ENCODE measurements around the gene FAM163B.

FAM163B gene

DNA sequence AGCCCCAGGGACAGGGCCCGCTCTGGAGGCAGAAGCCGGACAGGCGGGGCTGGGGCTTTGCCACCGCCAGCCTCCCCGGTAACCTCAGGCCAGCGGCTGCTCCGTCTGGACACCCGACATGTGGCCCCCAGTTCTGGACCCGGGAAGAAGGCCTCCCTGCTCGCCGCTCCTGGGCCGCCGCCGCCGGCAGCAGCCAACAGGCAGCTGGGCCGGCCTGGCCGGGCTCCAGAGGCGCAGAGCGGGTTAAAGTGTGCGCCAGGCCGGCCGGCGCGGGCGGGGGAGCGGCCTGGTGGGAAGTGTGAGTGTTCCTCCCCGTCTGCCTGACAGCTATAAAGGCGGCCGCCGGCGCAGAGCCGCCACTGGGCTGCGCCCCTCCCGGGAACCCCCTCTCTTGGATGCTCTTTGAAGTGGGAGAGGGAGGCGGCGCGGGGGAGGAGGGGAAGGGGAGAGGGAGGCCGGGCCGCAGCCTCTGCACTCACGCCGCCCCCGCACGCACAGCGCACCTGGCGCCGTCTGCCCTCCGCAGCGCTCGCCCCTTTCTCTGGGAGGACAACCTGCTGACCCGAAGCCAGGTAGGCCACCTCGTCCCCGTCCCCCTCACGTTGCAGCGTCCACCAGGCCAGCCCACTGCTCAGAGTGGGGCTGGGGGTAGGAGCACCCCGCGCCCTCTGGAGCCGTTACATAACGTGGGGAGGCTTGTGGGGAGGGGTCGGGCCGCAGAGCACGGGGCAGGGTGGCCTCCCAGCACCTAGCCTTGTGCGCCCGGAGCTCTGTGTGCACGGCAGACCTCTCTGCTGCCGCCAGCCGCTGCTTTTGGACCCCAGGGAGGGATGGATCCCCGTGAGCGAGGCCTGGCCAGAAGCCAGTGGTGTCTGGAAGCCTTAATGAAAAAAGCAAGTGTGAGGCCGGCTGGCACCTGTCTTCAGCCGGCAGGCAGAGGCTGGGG lies 74.6 kb downstream of the FAM163B start, which contains the start of gene ADAMTSL2:
ADAMTSL2 (plus strand) TSS at position 359 of the 946 bp plus-strand sequence. CDS start 2,009 bp downstream, outside the sequence.
- peaks cover 12 to 24% (median 18%) of the 10 kb centered on the region in 5 donors for H3K27me3 ChIP-seq (ENCODE audit: control insufficient read depth in 5 of 5, insufficient read depth in 4 of 5, low read length in 5 of 5)
- H3K4me3 ChIP-seq (ENCODE audit: low read depth in 1 of 5, low read length in 5 of 5), result peak within 1 kb of the TSS in 3 of 5 donors; percentile 33 to 57 (median 44)
- H3K27ac ChIP-seq (ENCODE audit: low read depth, low read length), result no peak within 1 kb of the TSS
- no peaks in the 10 kb centered on the region for H3K9me3 ChIP-seq (ENCODE audit: control insufficient read depth in 5 of 5, low read length in 5 of 5)
- no peak within 1 kb of the TSS for H3K9ac ChIP-seq (ENCODE audit: low read length in 5 of 5)
- H3K4me1 ChIP-seq (ENCODE audit: control insufficient read depth in 5 of 5, insufficient read depth in 5 of 5, low read length in 5 of 5), result peaks cover 3 to 34% (median 33%) of the 10 kb centered on the region in 5 donors
- H3K36me3 ChIP-seq (ENCODE audit: control insufficient read depth in 5 of 5, insufficient read depth in 5 of 5, low read length in 5 of 5), result no peaks in the 10 kb centered on the region

DNA sequence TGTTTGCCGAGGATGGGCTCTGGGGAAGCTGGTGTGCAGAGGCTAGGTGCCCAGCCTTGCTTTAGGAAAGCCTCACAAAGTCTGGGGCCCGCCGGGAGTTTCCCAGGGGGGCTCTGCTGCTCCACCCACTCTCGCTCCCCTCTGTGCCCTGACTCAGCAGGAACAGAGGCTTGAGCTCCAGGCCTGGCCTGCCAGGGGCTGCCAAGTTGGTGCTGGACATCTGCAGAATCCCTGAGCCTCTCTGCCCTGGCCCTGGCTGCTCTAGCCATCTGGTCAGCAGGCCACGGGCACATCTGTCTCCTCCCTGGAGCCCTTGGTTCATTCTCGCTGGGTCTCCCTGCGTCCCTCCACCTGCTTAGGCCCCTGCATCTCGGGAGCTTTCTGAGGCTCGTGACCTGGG lies 75.3 kb downstream of the FAM163B start:
- peaks cover 1 to 28% (median 26%) of the 10 kb centered on the region in 5 donors for H3K4me1 ChIP-seq (ENCODE audit: control insufficient read depth in 5 of 5, insufficient read depth in 5 of 5, low read length in 5 of 5)
- no peak overlapping the region for H3K9ac ChIP-seq (ENCODE audit: low read length in 5 of 5)
- H3K27ac ChIP-seq (ENCODE audit: low read depth, low read length), result no peak overlapping the region
- H3K9me3 ChIP-seq (ENCODE audit: control insufficient read depth in 5 of 5, low read length in 5 of 5), result no peaks in the 10 kb centered on the region
- no peaks in the 10 kb centered on the region for H3K36me3 ChIP-seq (ENCODE audit: control insufficient read depth in 5 of 5, insufficient read depth in 5 of 5, low read length in 5 of 5)
- H3K4me3 ChIP-seq (ENCODE audit: low read depth in 1 of 5, low read length in 5 of 5), result peak overlapping the region in 2 of 5 donors; percentile 22 to 57
- H3K27me3 ChIP-seq (ENCODE audit: control insufficient read depth in 5 of 5, insufficient read depth in 4 of 5, low read length in 5 of 5), result peaks cover 14 to 28% (median 23%) of the 10 kb centered on the region in 5 donors

DNA sequence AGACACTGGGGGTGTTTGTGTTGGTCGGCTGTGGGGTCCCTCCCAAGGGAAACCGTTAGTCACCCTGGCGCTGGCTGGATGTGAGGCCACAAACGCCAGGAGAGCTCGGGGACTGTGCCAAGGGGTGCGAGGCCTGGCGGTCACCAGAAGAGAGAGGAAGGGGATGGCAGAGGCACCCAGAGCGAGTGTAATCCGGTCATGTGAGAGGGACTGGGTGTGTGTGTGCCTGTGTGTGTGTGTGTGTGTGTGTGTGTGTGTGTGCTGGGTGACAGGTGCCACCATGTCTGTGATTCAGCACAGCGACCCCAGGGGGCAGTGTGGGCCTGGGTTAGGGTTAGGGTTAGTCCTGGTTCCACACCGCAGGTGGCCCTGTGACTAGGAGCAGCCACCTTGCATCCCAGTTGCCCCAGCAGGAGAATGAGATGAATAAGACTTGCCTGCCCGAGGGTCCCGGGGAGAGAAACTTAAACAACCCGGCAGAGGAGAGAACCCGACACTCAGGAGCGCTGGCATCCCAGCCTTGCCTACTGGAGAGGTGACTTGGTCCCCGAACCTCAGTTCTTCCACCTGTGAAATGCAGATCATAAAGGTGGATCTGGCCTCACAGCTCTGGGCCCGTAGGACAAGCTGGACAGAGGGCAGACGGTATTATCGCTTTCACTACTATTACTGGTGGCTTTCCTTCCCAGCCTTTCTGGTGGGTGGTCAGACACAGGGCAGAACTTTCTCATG lies 76.1 kb downstream of the FAM163B start:
- H3K27me3 ChIP-seq (ENCODE audit: control insufficient read depth in 5 of 5, insufficient read depth in 4 of 5, low read length in 5 of 5), result peaks cover 14 to 35% (median 25%) of the 10 kb centered on the region in 5 donors
- no peak overlapping the region for H3K27ac ChIP-seq (ENCODE audit: low read depth, low read length)
- H3K9me3 ChIP-seq (ENCODE audit: control insufficient read depth in 5 of 5, low read length in 5 of 5), result no peaks in the 10 kb centered on the region
- H3K9ac ChIP-seq (ENCODE audit: low read length in 5 of 5), result no peak overlapping the region
- no peaks in the 10 kb centered on the region for H3K36me3 ChIP-seq (ENCODE audit: control insufficient read depth in 5 of 5, insufficient read depth in 5 of 5, low read length in 5 of 5)
- H3K4me3 ChIP-seq (ENCODE audit: low read depth in 1 of 5, low read length in 5 of 5), result no peak overlapping the region
- peaks cover 3 to 31% (median 30%) of the 10 kb centered on the region in 5 donors for H3K4me1 ChIP-seq (ENCODE audit: control insufficient read depth in 5 of 5, insufficient read depth in 5 of 5, low read length in 5 of 5)

DNA sequence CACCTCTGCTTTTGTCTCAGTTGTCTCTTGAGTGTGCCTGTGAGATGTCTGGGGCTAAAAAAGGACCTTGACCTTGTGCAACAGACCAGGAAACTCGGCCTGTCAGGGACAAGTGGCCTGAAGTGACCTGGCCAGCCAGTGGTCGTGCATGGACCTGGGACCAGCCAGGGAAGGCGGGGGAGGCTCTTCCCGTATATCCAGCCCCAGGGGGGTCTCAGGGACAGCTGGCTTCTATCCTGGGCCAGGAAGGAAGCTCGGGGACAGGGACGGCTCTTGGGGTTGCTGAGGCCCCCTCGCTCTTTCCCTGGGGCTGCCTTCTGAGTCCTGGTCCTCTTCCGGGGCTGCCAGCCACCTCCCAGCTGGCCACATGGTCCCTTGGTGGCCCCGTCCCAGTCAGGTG lies 77.9 kb downstream of the FAM163B start:
- Histone ChIP-seq H3K4me1 (ENCODE audit: control insufficient read depth in 5 of 5, insufficient read depth in 5 of 5, low read length in 5 of 5) (peaks cover 5 to 49% (median 48%) of the 10 kb centered on the region in 5 donors), H3K27me3 (ENCODE audit: control insufficient read depth in 5 of 5, insufficient read depth in 4 of 5, low read length in 5 of 5) (peaks cover 14 to 46% (median 28%) of the 10 kb centered on the region in 5 donors), H3K9ac (ENCODE audit: low read length in 5 of 5) (no peak overlapping the region), H3K36me3 (ENCODE audit: control insufficient read depth in 5 of 5, insufficient read depth in 5 of 5, low read length in 5 of 5) (no peaks in the 10 kb centered on the region), H3K9me3 (ENCODE audit: control insufficient read depth in 5 of 5, low read length in 5 of 5) (no peaks in the 10 kb centered on the region), H3K4me3 (ENCODE audit: low read depth in 1 of 5, low read length in 5 of 5) (no peak overlapping the region), H3K27ac (ENCODE audit: low read depth, low read length) (no peak overlapping the region)

DNA sequence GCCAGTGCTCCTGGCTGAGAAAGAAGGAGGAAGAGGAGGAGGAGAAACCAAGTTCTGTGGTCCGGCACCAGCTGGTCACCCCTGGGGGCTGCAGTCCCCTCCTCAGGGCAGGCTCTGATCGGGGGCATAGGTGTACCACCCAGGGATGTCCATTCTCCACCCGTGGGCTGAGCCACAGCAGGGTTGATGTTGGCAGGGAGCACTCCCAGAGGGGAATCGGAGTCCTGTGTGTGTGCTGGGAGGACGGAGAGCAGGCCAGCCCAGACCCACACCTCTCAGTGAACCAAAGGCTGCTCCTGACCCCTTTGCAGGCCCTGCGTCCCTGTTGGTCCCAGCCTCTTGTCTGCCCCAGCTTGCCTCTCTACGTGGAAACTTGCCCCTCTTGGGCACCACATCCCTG lies 79.3 kb downstream of the FAM163B start:
- no peaks in the 10 kb centered on the region for H3K36me3 ChIP-seq (ENCODE audit: control insufficient read depth in 5 of 5, insufficient read depth in 5 of 5, low read length in 5 of 5)
- H3K27ac ChIP-seq (ENCODE audit: low read depth, low read length), result no peak overlapping the region

DNA sequence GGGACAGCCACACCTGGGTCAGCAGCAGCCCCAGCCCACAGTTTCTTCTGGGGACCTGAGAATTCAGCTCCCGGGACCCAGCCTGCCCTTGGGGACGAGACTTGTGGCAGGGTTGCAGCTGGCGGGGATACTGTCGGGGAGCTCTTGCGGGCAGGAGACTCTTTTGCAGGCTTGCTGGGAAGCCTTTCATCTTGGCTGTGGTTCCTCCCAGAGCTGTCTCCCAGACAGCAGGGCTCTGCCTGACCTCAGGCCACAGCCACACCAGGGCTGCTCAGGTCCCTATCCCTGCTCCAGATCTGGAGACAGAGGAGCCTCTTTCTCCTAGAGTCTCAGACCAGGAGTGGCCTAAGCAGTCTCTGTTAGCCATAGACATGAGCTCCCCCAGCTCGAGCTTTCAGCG lies 79.7 kb downstream of the FAM163B start:
- Histone ChIP-seq H3K27ac (ENCODE audit: low read depth, low read length) (no peak overlapping the region), H3K4me1 (ENCODE audit: control insufficient read depth in 5 of 5, insufficient read depth in 5 of 5, low read length in 5 of 5) (peaks cover 5 to 44% (median 38%) of the 10 kb centered on the region in 5 donors), H3K4me3 (ENCODE audit: low read depth in 1 of 5, low read length in 5 of 5) (no peak overlapping the region), H3K9me3 (ENCODE audit: control insufficient read depth in 5 of 5, low read length in 5 of 5) (no peaks in the 10 kb centered on the region), H3K27me3 (ENCODE audit: control insufficient read depth in 5 of 5, insufficient read depth in 4 of 5, low read length in 5 of 5) (peaks cover 14 to 44% (median 28%) of the 10 kb centered on the region in 5 donors), H3K9ac (ENCODE audit: low read length in 5 of 5) (no peak overlapping the region), H3K36me3 (ENCODE audit: control insufficient read depth in 5 of 5, insufficient read depth in 5 of 5, low read length in 5 of 5) (no peaks in the 10 kb centered on the region)

More for the DNA sequence above, 79.3 kb downstream of the FAM163B start:
- H3K9me3 ChIP-seq (ENCODE audit: control insufficient read depth in 5 of 5, low read length in 5 of 5), result no peaks in the 10 kb centered on the region
- H3K27me3 ChIP-seq (ENCODE audit: control insufficient read depth in 5 of 5, insufficient read depth in 4 of 5, low read length in 5 of 5), result peaks cover 14 to 45% (median 28%) of the 10 kb centered on the region in 5 donors
- H3K4me3 ChIP-seq (ENCODE audit: low read depth in 1 of 5, low read length in 5 of 5), result no peak overlapping the region
- H3K4me1 ChIP-seq (ENCODE audit: control insufficient read depth in 5 of 5, insufficient read depth in 5 of 5, low read length in 5 of 5), result peaks cover 5 to 48% (median 42%) of the 10 kb centered on the region in 5 donors
- H3K9ac ChIP-seq (ENCODE audit: low read length in 5 of 5), result no peak overlapping the region

DNA sequence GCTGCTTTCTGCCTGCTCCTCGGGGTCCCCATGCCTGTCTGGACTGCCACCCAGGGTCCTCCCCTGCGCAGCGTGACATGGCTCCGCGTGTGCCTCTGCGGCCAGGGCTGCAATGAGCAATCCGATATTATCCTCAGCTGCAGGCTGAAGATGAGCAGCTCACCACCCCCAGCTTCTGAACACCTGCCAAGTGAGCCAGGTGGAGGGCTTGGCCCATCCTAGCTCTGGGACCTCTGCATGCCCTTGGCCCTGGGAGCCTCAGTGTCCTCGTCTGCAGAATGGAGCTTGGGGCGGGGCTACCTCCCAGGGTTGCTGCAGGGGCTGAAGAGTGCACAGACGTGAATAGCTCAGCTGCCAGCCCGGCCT lies 80.3 kb downstream of the FAM163B start:
- no peak overlapping the region for H3K27ac ChIP-seq (ENCODE audit: low read depth, low read length)
- no peaks in the 10 kb centered on the region for H3K9me3 ChIP-seq (ENCODE audit: control insufficient read depth in 5 of 5, low read length in 5 of 5)
- no peak overlapping the region for H3K4me3 ChIP-seq (ENCODE audit: low read depth in 1 of 5, low read length in 5 of 5)
- no peaks in the 10 kb centered on the region for H3K36me3 ChIP-seq (ENCODE audit: control insufficient read depth in 5 of 5, insufficient read depth in 5 of 5, low read length in 5 of 5)
- peaks cover 14 to 44% (median 28%) of the 10 kb centered on the region in 5 donors for H3K27me3 ChIP-seq (ENCODE audit: control insufficient read depth in 5 of 5, insufficient read depth in 4 of 5, low read length in 5 of 5)
- no peak overlapping the region for H3K9ac ChIP-seq (ENCODE audit: low read length in 5 of 5)
- peaks cover 5 to 38% (median 32%) of the 10 kb centered on the region in 5 donors for H3K4me1 ChIP-seq (ENCODE audit: control insufficient read depth in 5 of 5, insufficient read depth in 5 of 5, low read length in 5 of 5)

DNA sequence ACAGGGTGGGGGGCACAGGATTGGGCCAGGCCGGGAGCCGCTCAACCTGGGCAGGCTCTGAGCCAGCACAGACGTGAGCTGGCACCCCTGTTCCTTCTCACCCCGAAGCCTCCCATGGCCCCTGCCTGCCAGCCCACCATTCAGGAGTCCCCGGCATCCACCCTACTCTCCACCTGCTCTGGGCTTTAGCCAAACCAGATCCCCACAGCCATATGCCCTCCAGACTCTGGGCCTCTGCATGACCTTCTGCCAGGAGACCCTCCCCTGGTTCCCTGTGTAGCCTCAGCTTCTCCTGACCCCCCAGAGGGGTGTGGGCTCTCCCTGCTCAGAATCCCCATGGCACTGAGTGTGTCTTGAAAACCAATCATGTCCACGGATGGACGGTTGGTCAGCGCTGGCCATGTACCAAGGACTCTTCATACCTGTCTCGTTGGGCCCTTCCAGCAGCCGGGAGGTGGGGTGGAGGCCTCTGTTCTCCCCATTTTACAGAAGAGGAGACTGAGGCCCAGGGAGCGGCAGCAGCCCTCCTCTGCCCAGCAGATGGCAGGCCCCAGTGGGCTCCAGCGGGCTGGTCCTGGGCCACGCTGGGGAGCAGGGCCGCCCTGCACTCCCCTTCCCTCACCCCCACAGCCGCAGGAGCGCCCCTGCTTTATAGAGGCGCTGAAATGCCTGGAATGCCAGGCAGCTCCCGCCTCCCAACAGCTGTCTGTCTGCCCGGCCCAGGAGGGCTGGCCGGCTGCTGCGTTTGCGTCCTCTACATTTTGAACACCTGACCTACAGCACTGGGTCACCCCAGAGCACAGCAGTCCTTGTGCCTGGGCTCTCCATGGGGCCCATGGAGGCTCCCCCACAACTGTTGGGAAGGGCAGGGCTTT lies 81.0 kb downstream of the FAM163B start:
- no peak overlapping the region for H3K4me3 ChIP-seq (ENCODE audit: low read depth in 1 of 5, low read length in 5 of 5)
- H3K36me3 ChIP-seq (ENCODE audit: control insufficient read depth in 5 of 5, insufficient read depth in 5 of 5, low read length in 5 of 5), result no peaks in the 10 kb centered on the region
- no peaks in the 10 kb centered on the region for H3K9me3 ChIP-seq (ENCODE audit: control insufficient read depth in 5 of 5, low read length in 5 of 5)
- H3K9ac ChIP-seq (ENCODE audit: low read length in 5 of 5), result peak overlapping the region in 1 of 5 donors; percentile 45
- H3K27ac ChIP-seq (ENCODE audit: low read depth, low read length), result no peak overlapping the region
- H3K4me1 ChIP-seq (ENCODE audit: control insufficient read depth in 5 of 5, insufficient read depth in 5 of 5, low read length in 5 of 5), result peaks cover 4 to 34% (median 27%) of the 10 kb centered on the region in 5 donors
- peaks cover 14 to 43% (median 28%) of the 10 kb centered on the region in 5 donors for H3K27me3 ChIP-seq (ENCODE audit: control insufficient read depth in 5 of 5, insufficient read depth in 4 of 5, low read length in 5 of 5)

DNA sequence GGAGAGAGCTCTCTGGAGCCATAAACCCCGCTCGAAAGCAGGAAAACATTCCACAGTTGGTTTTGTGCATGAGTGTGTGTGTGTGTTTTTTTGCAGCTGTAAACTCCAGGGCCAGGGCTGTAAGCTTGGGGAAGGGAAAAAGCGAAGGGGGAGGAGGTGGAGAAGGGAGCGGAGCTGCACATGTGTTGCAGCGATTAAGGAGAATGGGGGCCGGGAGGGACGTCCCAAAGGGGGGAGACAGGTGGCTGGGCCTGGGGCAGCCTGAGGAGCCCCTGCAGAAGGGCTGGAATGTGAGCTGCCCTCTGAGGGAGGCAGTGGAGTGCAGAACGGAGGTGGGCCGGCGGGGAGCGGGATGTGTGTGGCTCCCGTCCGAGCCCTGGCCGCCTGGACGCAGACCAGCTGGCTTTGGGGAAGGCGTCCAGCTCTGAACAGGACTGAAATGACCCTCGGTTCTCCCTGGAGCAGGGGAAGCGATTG lies 81.7 kb downstream of the FAM163B start:
- Histone ChIP-seq H3K27ac (ENCODE audit: low read depth, low read length) (no peak overlapping the region), H3K36me3 (ENCODE audit: control insufficient read depth in 5 of 5, insufficient read depth in 5 of 5, low read length in 5 of 5) (no peaks in the 10 kb centered on the region), H3K9ac (ENCODE audit: low read length in 5 of 5) (peak overlapping the region in 1 of 5 donors; percentile 45), H3K4me3 (ENCODE audit: low read depth in 1 of 5, low read length in 5 of 5) (peak overlapping the region in 1 of 5 donors; percentile 23), H3K9me3 (ENCODE audit: control insufficient read depth in 5 of 5, low read length in 5 of 5) (no peaks in the 10 kb centered on the region), H3K4me1 (ENCODE audit: control insufficient read depth in 5 of 5, insufficient read depth in 5 of 5, low read length in 5 of 5) (peaks cover 4 to 32% (median 27%) of the 10 kb centered on the region in 5 donors), H3K27me3 (ENCODE audit: control insufficient read depth in 5 of 5, insufficient read depth in 4 of 5, low read length in 5 of 5) (peaks cover 14 to 43% (median 28%) of the 10 kb centered on the region in 5 donors)
